Fibroblast of lung (primary cell): ENCODE data around the gene SRRM3.

Experiments used
- CTCF ChIP-seq, 2 donors: IDR thresholded peaks in 1 of 2; conservative IDR thresholded peaks in 1 of 2; 1 replicate in 1 of 2; 2 replicates in 1 of 2; pipeline ENCODE4 v1.5.1; 2011 to 2012; ENCODE audit warnings: low read length in 2 of 2, control low read depth in 1 of 2, inconsistent platforms in 1 of 2, low read depth in 1 of 2, mild to moderate bottlenecking in 1 of 2
- EZH2 ChIP-seq: IDR thresholded peaks from 2 replicates; pipeline ENCODE4 v1.5.1; 2012; ENCODE audit warnings: low read length, control low read depth, mild to moderate bottlenecking; ENCODE audit errors: missing control alignments

- TF ChIP-seq CTCF (conservative IDR thresholded peaks at IDR 0.05 in 1 of 2, IDR thresholded peaks at IDR 0.05 in 1 of 2; ENCODE audit: low read depth in 1 of 2, low read length in 2 of 2) (no peak), EZH2 (no peak)
Observed at GRCh38 chr7:76225379-76225778, 23.7 kb downstream of the SRRM3 start.
